KOPT-K1 (cell line): Measurements from ENCODE around the gene DDX11.
"Not testable (repeated sequence)": the region's sequence is repeated elsewhere in the genome, so short reads cannot be mapped to it uniquely, and the experiment has no call there.

Experiments
- H3K27ac ChIP-seq: fragments of 200-600 bp; sonication (generic); 2 replicates; pipeline ENCODE4 v1.5.1; 2016; ENCODE audit warnings: antibody characterized with exemption, mild to moderate bottlenecking, low read depth, low read length; ENCODE audit not compliant: poor library complexity, severe bottlenecking
- H3K36me3 ChIP-seq: fragments of 200-600 bp; sonication (generic); 2 replicates; pipeline ENCODE4 v1.5.1; 2017; ENCODE audit warnings: antibody characterized with exemption, mild to moderate bottlenecking, low read length, moderate library complexity; ENCODE audit not compliant: insufficient read depth
- H3K9me3 ChIP-seq: fragments of 200-600 bp; sonication (generic); 2 replicates; pipeline ENCODE4 v1.5.1; 2017; ENCODE audit warnings: antibody characterized with exemption, low read length, mild to moderate bottlenecking; ENCODE audit not compliant: insufficient read depth, poor library complexity, severe bottlenecking

The DDX11 gene

GRCh38 chr12:31100503-31101208, 27.0 kb downstream of the DDX11 start:
- H3K36me3 ChIP-seq = peaks cover 50% of the 10 kb centered on the region; the same call in 1 of the 2 replicates
- H3K27ac ChIP-seq = not testable (repeated sequence)

GRCh38 chr12:31102125-31102524, 28.5 kb downstream of the DDX11 start:
- H3K36me3 ChIP-seq = peaks cover 36% of the 10 kb centered on the region; the same call in 1 of the 2 replicates
- H3K27ac ChIP-seq, H3K9me3 ChIP-seq: not testable (repeated sequence)

More at GRCh38 chr12:31100503-31101208, 27.0 kb downstream of the DDX11 start:
- not testable (repeated sequence) for H3K9me3 ChIP-seq

- peaks cover 34% of the 10 kb centered on the region; the same call in 1 of the 2 replicates for H3K36me3 ChIP-seq
- not testable (repeated sequence) for H3K9me3 ChIP-seq, H3K27ac ChIP-seq
Observed at GRCh38 chr12:31102596-31102995, 28.9 kb downstream of the DDX11 start.

- H3K9me3 ChIP-seq, H3K27ac ChIP-seq: not testable (repeated sequence)
- H3K36me3 ChIP-seq = peaks cover 34% of the 10 kb centered on the region; the same call in 1 of the 2 replicates
Observed at GRCh38 chr12:31103561-31103975, 29.9 kb downstream of the DDX11 start.

GRCh38 chr12:31104220-31104619, 30.6 kb downstream of the DDX11 start:
- H3K9me3 ChIP-seq, H3K27ac ChIP-seq: not testable (repeated sequence)
- H3K36me3 ChIP-seq = peaks cover 31% of the 10 kb centered on the region; the same call in 1 of the 2 replicates

DNA sequence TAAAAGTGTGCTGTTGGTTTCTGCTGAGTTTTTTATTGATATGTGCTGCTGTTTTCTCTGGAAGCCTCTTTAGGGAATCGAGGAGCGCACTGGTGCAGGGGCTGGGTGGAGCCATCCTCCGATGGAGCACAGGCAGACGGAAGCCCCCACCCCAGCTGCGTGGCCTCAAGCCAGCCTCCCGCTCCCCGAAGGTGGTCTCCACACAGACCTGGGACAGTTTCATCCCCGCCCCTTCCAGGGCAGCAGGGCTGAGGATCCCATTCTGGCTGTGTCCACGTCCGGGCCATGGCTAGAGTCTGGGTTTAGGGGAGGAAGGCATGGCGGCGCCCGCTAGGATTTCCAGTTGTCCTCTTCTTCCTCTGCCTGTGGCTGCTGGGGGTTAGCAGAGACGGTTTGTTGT, 31.1 kb downstream of the DDX11 start:
- H3K36me3 ChIP-seq = peaks cover 31% of the 10 kb centered on the region; the same call in 1 of the 2 replicates
- not testable (repeated sequence) for H3K27ac ChIP-seq

GRCh38 chr12:31105668-31106067, 32.0 kb downstream of the DDX11 start:
- Histone ChIP-seq H3K9me3 (no peaks in the 10 kb centered on the region), H3K27ac (no peak overlapping the region), H3K36me3 (peaks cover 26% of the 10 kb centered on the region; the same call in 1 of the 2 replicates)

More for the DNA sequence above, 31.1 kb downstream of the DDX11 start:
- not testable (repeated sequence) for H3K9me3 ChIP-seq

GRCh38 chr12:31106101-31106803, 32.6 kb downstream of the DDX11 start:
- H3K36me3 ChIP-seq = peaks cover 20% of the 10 kb centered on the region; the same call in 1 of the 2 replicates
- H3K9me3 ChIP-seq = no peaks in the 10 kb centered on the region
- no peak overlapping the region for H3K27ac ChIP-seq

GRCh38 chr12:31109773-31110172, 36.1 kb downstream of the DDX11 start:
- H3K9me3 ChIP-seq, H3K27ac ChIP-seq, H3K36me3 ChIP-seq: not testable (repeated sequence)

GRCh38 chr12:31110263-31110662, 36.6 kb downstream of the DDX11 start:
- H3K36me3 ChIP-seq, H3K9me3 ChIP-seq, H3K27ac ChIP-seq: not testable (repeated sequence)

DNA sequence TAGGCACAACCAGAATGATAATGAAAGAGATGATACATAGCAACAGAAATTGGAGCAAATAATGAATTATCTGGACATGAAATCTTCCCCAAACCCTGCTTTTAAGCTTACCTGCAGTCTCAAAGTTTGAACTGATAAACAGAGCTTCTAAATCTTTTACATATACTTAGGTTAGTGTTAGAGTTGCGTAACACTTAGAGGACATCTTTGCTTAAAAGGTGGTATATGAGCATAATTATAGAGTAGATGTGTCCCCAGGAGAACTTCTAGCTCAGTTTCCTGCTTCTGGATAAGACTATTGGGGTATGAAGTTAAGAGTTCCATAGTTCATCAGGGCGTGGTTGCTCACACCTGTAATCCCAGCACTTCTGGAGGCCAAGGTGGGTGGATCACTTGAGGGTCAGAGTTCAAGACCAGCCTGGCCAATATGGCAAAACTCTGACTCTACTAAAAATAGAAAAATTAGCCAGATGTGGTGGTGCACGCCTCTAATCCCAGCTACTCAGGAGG, 41.5 kb downstream of the DDX11 start:
- H3K36me3 ChIP-seq, H3K27ac ChIP-seq, H3K9me3 ChIP-seq: not testable (repeated sequence)

DNA sequence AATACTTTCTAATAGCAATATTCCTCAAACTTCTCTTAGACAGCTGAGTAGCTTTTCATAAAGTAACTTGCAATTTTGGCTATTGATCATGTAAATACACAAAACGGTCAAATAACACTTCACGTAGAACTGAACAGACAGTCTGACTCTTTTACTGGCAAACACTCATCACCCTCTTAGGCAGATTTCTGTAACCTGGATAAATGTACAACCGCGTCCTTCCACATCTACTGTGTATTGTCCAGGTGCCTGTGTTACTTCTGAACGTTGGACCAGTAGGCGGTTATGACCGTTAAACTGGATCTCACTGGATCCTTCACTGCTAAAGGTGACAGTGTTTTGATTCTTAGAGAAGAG, 43.2 kb downstream of the DDX11 start:
- H3K27ac ChIP-seq, H3K9me3 ChIP-seq, H3K36me3 ChIP-seq: not testable (repeated sequence)

DNA sequence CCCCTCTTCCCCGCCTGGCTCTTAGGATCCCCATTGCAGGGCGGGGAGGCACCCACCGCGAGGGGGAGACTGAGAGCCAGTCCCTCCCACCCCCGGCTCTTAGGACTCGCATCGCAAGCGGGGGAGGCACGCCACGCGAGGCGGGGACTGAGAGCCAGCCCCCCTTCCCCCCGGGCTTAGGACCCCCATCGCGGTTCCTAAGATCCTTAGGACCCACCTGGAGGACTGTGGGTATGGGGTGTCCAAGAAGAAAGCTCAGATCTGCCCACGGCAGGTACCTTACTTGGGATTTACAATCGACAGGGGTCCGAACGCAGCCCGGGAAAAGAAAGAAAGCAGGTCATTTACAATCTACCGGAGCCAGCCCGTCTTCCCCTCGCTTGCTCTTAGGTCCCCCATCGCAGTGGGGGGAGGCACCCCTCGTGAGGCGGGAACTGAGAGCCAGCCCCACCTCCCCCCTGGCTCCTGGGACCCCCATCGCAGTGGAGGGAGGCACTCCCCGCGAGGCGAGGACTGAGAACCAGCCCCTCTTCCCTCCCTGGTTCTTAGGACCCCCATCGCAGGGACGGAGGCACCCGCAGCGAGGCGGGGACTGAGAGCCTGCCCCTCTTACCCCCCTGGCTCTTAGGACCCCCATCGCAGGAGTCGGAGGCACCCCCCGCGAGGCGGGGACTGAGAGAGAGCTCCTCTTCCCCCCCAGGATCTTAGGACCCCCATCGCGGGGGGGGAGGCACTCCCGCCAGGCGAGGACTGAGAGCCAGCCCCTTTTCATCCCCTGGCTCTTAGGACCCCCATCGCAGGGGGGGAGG, 43.7 kb downstream of the DDX11 start:
- Histone ChIP-seq H3K36me3 (no peaks in the 10 kb centered on the region), H3K27ac (peak overlapping the region; percentile 28), H3K9me3 (no peaks in the 10 kb centered on the region)

DNA sequence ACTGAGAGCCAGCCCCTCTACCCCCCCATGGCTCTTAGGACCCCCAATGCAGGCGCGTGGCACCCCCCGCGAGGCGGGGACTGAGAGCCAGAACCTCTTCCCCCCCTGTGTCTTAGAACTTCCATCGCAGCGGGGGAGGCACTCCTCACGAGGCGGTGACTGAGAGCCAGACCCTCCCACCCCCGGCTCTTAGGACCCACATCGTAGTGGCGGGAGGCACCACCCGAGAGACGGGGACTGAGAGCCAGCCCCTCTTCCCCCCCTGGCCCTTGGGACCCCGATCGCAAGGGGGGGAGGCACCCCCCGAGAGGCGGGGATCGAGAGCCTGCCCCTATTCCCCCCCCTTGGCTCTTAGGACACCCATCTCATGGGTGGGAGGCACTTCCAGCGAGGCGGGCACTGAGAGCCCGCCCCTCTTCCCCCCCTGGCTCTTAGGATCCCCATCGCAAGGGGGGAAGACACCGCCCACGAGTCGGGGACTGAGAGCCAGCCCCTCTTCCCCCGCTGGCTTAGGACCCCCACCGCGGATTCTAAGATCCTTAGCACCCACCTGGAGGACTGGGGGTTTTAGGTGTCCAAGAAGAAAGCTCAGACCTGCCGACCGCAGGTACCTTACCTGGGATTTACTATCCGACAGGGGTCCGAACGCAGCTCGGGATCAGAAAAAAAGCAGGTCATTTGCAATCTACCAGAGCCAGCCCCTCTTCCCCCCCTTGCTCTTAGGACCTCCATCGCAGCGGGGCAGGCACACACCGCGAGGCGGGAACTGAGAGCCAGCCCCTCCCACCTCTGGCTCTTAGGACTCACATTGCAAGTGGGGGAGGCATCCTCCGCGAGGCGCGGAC, 44.9 kb downstream of the DDX11 start:
- Histone ChIP-seq H3K27ac (peak overlapping the region; percentile 30), H3K36me3 (no peaks in the 10 kb centered on the region), H3K9me3 (no peaks in the 10 kb centered on the region)
